LNCaP clone FGC (cell line): ENCODE results near the gene RBM3.
"Not testable (repeated sequence)": the region's sequence is repeated elsewhere in the genome, so short reads cannot be mapped to it uniquely, and the experiment has no call there.

ENCODE experiments used
- DNase-seq: peaks from one replicate; pipeline ENCODE4 v3.0.0-alpha.2; 2011; ENCODE audit warnings: low read depth
- H3K4me3 ChIP-seq: 2 replicates; pipeline ENCODE4 v1.5.1; 2011; ENCODE audit warnings: mild to moderate bottlenecking, low read depth, low read length, control low read depth
- CTCF ChIP-seq: IDR thresholded peaks from 2 replicates; pipeline ENCODE4 v1.5.1; 2012; ENCODE audit warnings: mild to moderate bottlenecking; ENCODE audit not compliant: control insufficient read depth, insufficient read depth; ENCODE audit errors: extremely low read depth

Gene RBM3

GRCh38 chrX:48539345-48540027, 34.8 kb upstream of the RBM3 start, which contains the start of gene TBC1D25:
Gene TBC1D25, plus strand, starts transcription at chrX:48539714. Its CDS starts 84 bp downstream, at chrX:48539798.
- peak within 1 kb of the TSS; percentile 61 for H3K4me3 ChIP-seq
- TF ChIP-seq CTCF: peak; percentile 30; the same call in 1 of the 2 replicates
- peak; percentile 93 for DNase-seq

- no peak for DNase-seq
- peak overlapping the region; percentile 61 for H3K4me3 ChIP-seq
- no peak for TF ChIP-seq CTCF
Measured at GRCh38 chrX:48540028-48540375, 34.3 kb upstream of the RBM3 start.

GRCh38 chrX:48540480-48540879, 33.8 kb upstream of the RBM3 start:
- DNase-seq: no peak
- peak overlapping the region; percentile 61 for H3K4me3 ChIP-seq
- no peak for TF ChIP-seq CTCF

- DNase-seq: no peak
- no peak overlapping the region for H3K4me3 ChIP-seq
- no peak for TF ChIP-seq CTCF
Measured at GRCh38 chrX:48541140-48541814, 33.0 kb upstream of the RBM3 start.

GRCh38 chrX:48548871-48549270, 25.4 kb upstream of the RBM3 start:
- H3K4me3 ChIP-seq: no peak overlapping the region
- TF ChIP-seq CTCF: no peak
- DNase-seq: no peak

GRCh38 chrX:48555731-48556325, 18.5 kb upstream of the RBM3 start:
- not testable (repeated sequence) for DNase-seq

GRCh38 chrX:48558271-48558670, 16.0 kb upstream of the RBM3 start:
- TF ChIP-seq CTCF: no peak

More at GRCh38 chrX:48555731-48556325, 18.5 kb upstream of the RBM3 start:
- not testable (repeated sequence) for H3K4me3 ChIP-seq

More at GRCh38 chrX:48558271-48558670, 16.0 kb upstream of the RBM3 start:
- H3K4me3 ChIP-seq: no peak overlapping the region
- DNase-seq: no peak
